Measurements from ENCODE around the gene PRKAR2B.

GRCh38 chr7:107064255-107064654 lies 19.8 kb downstream of the PRKAR2B start:
- TF ChIP-seq CTCF (IDR thresholded peaks at IDR 0.05): no peak
- TF ChIP-seq POLR2A (IDR thresholded peaks at IDR 0.05): no peak

All from heart left ventricle (tissue), 13 donors.